Mucosa of descending colon (tissue), 3 donors: ENCODE results near the gene SLC18A3. TPM values are rescaled to one million over a fixed set of nuclear protein-coding genes. Genes with fewer than 3 reads are reported as not detected.

Experiments
- ATAC-seq: fragments of 200-7000 bp; cut with Tn5 transposase; one replicate; pipeline ENCODE4 v1.9.1; 2020; ENCODE audit warnings: mild to moderate bottlenecking, moderate library complexity
- DNase-seq, 3 donors: peaks; one replicate each; pipeline ENCODE4 v3.0.0-alpha.2; 2020
- H3K36me3 ChIP-seq: fragments of 200-600 bp; one replicate; pipeline ENCODE4 v1.8.0; 2021; ENCODE audit warnings: low read depth, mild to moderate bottlenecking
- H3K4me1 ChIP-seq: fragments of 200-600 bp; one replicate; pipeline ENCODE4 v1.8.0; 2021; ENCODE audit warnings: low read depth, mild to moderate bottlenecking
- H3K4me3 ChIP-seq: fragments of 200-600 bp; one replicate; pipeline ENCODE4 v1.8.0; 2021; ENCODE audit warnings: mild to moderate bottlenecking
- H3K9me3 ChIP-seq: fragments of 200-600 bp; one replicate; pipeline ENCODE4 v1.8.0; 2021; ENCODE audit warnings: mild to moderate bottlenecking
- CTCF ChIP-seq: fragments of 200-600 bp; IDR thresholded peaks from one replicate; pipeline ENCODE4 v1.8.0; 2022; ENCODE audit warnings: antibody characterized with exemption, mild to moderate bottlenecking
- intact Hi-C, 2 donors: fragments of 100-400 bp; cut with DNase I in 1 of 2; cut with micrococcal nuclease in 1 of 2; formaldehyde crosslinking; loops; one replicate each; pipeline versions ENCODE4 v1.11.0 to v1.11.1; 2022; cut with DNase I, micrococcal nuclease
- total RNA-seq, 3 donors: library from RNA; stranded (reverse); fragmentation: NEBNext Ultra II Directional in 2 of 3; extraction: Animal tissue kit (Norgen Biotek cat#: 25700) in 2 of 3; gene quantifications; one replicate each; pipeline versions ENCODE4 v1.2.1 to v1.2.4, GENCODE V29; 2021 to 2023
- donor health status: DM: no; HTN: no; CAD: no; lungs with moderate emphysema.
- donor health status: DM: no; HTN: no; CAD: no.
- donor health status: DM: no; HTN: yes; CAD: no.

Gene SLC18A3
- total RNA-seq, 3 donors from 2014 or later, result 1.6 TPM; not detected in 2

GRCh38 chr10:49609283-49610113, 612 bp upstream of the SLC18A3 start:
- no peaks in the 10 kb centered on the region for H3K9me3 ChIP-seq
- DNase-seq, result no peak
- H3K4me1 ChIP-seq, result peaks cover 2% of the 10 kb centered on the region
- no peaks in the 10 kb centered on the region for H3K36me3 ChIP-seq
- ATAC-seq, result no peak
- no peak overlapping the region for H3K4me3 ChIP-seq
- intact Hi-C loops, result no loop called here
- TF ChIP-seq CTCF, result no peak

GRCh38 chr10:49610458-49611165, 502 bp downstream of the SLC18A3 start:
- H3K4me1 ChIP-seq, result peaks cover 2% of the 10 kb centered on the region
- no peak for TF ChIP-seq CTCF
- no peaks in the 10 kb centered on the region for H3K36me3 ChIP-seq
- ATAC-seq, result no peak
- H3K9me3 ChIP-seq, result no peaks in the 10 kb centered on the region
- intact Hi-C loops, result no loop called here
- H3K4me3 ChIP-seq, result no peak overlapping the region
- no peak for DNase-seq

GRCh38 chr10:49611166-49611815, 1.2 kb downstream of the SLC18A3 start:
- no peaks in the 10 kb centered on the region for H3K9me3 ChIP-seq
- no peak for TF ChIP-seq CTCF
- intact Hi-C loops, result no loop called here
- no peak overlapping the region for H3K4me3 ChIP-seq
- H3K4me1 ChIP-seq, result peaks cover 2% of the 10 kb centered on the region
- DNase-seq (no peak), ATAC-seq (no peak)
- no peaks in the 10 kb centered on the region for H3K36me3 ChIP-seq

- H3K9me3 ChIP-seq, result no peaks in the 10 kb centered on the region
- intact Hi-C loops, result no loop called here
- ATAC-seq (no peak), DNase-seq (no peak)
- TF ChIP-seq CTCF, result no peak
- no peaks in the 10 kb centered on the region for H3K36me3 ChIP-seq
- H3K4me3 ChIP-seq, result no peak overlapping the region
- H3K4me1 ChIP-seq, result peaks cover 2% of the 10 kb centered on the region
Measured at GRCh38 chr10:49611816-49612512, 1.9 kb downstream of the SLC18A3 start.

GRCh38 chr10:49612513-49613164, 2.5 kb downstream of the SLC18A3 start:
- H3K4me1 ChIP-seq, result peaks cover 2% of the 10 kb centered on the region
- intact Hi-C loops, result no loop called here
- no peak overlapping the region for H3K4me3 ChIP-seq
- TF ChIP-seq CTCF, result no peak
- H3K36me3 ChIP-seq, result no peaks in the 10 kb centered on the region
- DNase-seq (no peak), ATAC-seq (no peak)
- no peaks in the 10 kb centered on the region for H3K9me3 ChIP-seq
